Measurements from ENCODE around the gene FBXW10B.
A peak's percentile ranks its signal among the peaks of the same experiment; 100 is the strongest.
"Not testable (repeated sequence)": the region's sequence is repeated elsewhere in the genome, so short reads cannot be mapped to it uniquely, and the experiment has no call there.

Gene FBXW10B

GRCh38 chr17:15629991-15630390, 10.5 kb upstream of the FBXW10B start:
- DNase-seq = not testable (repeated sequence)

GRCh38 chr17:15623661-15624209, 4.2 kb upstream of the FBXW10B start:
- DNase-seq = not testable (repeated sequence)

- not testable (repeated sequence) for DNase-seq
Measured at GRCh38 chr17:15623255-15623654, 3.8 kb upstream of the FBXW10B start.

- not testable (repeated sequence) for DNase-seq
Measured at GRCh38 chr17:15622124-15622523, 2.6 kb upstream of the FBXW10B start.

GRCh38 chr17:15616828-15617227, 2.7 kb downstream of the FBXW10B start:
- not testable (repeated sequence) for DNase-seq

- DNase-seq = not testable (repeated sequence)
Measured at GRCh38 chr17:15615850-15616249, 3.7 kb downstream of the FBXW10B start.

GRCh38 chr17:15613111-15613510, 6.4 kb downstream of the FBXW10B start:
- DNase-seq = not testable (repeated sequence)

GRCh38 chr17:15592960-15593359, 26.5 kb downstream of the FBXW10B start:
- not testable (repeated sequence) for DNase-seq

GRCh38 chr17:15591986-15592385, 27.5 kb downstream of the FBXW10B start:
- DNase-seq = not testable (repeated sequence)

- not testable (repeated sequence) for DNase-seq
Measured at GRCh38 chr17:15590844-15591243, 28.7 kb downstream of the FBXW10B start.

- DNase-seq = peak; percentile 1
Measured at GRCh38 chr17:15589544-15590536, 29.7 kb downstream of the FBXW10B start.

- DNase-seq = not testable (repeated sequence)
Measured at GRCh38 chr17:15588017-15588416, 31.5 kb downstream of the FBXW10B start.

GRCh38 chr17:15583313-15583712, 36.2 kb downstream of the FBXW10B start:
- not testable (repeated sequence) for DNase-seq

- not testable (repeated sequence) for DNase-seq
Measured at GRCh38 chr17:15581462-15581861, 38.0 kb downstream of the FBXW10B start.

- not testable (repeated sequence) for DNase-seq
Measured at GRCh38 chr17:15576848-15577247, 42.7 kb downstream of the FBXW10B start.

GRCh38 chr17:15574660-15575059, 44.8 kb downstream of the FBXW10B start:
- DNase-seq = not testable (repeated sequence)

- DNase-seq = not testable (repeated sequence)
Measured at GRCh38 chr17:15573870-15574269, 45.6 kb downstream of the FBXW10B start.

Measured in central memory CD4-positive, alpha-beta T cell (primary cell).